ENCODE measurements around the gene F3.

DNA sequence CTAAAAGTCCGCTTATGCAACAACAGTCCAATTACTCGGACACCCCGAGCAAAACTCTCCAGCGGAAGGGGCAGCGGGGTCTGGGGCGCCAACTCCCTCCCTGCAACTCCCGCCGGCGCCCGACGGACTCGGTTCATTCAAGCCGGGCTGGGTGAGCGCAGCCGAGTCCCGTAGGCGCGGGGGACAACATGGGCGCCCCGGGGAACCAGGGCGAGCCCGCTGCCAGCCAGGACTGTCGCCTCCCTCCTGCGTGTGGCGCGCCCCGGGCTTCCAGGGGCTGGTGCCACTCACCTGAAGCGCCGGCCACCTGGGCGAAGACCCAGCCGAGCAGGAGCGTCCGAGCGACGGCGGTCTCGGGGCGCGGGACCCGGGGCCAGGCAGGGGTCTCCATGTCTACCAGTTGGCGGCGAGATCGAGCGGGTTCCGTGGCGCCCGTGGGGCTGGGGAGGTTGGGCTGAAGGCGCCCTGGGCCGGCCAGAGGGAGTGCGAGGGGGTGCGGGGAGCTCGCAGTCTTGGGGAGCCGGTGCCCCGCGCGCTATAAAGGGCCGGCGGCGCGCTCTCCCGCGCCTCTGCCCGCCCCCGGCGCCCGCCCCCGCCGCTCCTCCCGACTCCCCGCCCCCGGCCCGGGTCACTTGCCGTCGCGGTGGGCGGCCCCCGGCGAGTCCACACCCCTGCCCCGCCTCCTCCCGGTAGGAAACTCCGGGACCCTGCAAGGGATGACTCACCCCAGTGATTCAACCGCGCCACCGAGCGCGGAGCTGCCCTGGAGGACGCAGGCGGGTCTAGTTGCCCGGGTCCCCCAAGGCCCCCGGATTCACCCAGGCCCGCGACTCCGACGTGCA is at the start of gene F3:
- TF ChIP-seq CTCF (IDR thresholded peaks at IDR 0.05) (peak; percentile 20), EZH2 (IDR thresholded peaks at IDR 0.05) (peak; percentile 59)

All from neural progenitor cell (in vitro differentiated cells).